OCI-M2 (cell line): ENCODE measurements around the gene CLSTN2.

Source experiments
- DNase-seq: peaks from one replicate; lab custom pipeline; 2025; ENCODE audit not compliant: unreplicated experiment; lab: John Stamatoyannopoulos, UW

CLSTN2 gene

GRCh38 chr3:140332131-140332530, 397.1 kb downstream of the CLSTN2 start:
- DNase-seq, result no peak

GRCh38 chr3:140334132-140334929, 399.3 kb downstream of the CLSTN2 start:
- no peak for DNase-seq

- no peak for DNase-seq
Observed at GRCh38 chr3:140336465-140336864, 401.5 kb downstream of the CLSTN2 start.

GRCh38 chr3:140338916-140339315, 403.9 kb downstream of the CLSTN2 start:
- DNase-seq, result no peak

- DNase-seq, result no peak
Observed at GRCh38 chr3:140341203-140341602, 406.2 kb downstream of the CLSTN2 start.

- DNase-seq, result no peak
Observed at GRCh38 chr3:140341817-140342403, 406.9 kb downstream of the CLSTN2 start.

- DNase-seq, result no peak
Observed at GRCh38 chr3:140342668-140343067, 407.7 kb downstream of the CLSTN2 start.

- DNase-seq, result no peak
Observed at GRCh38 chr3:140343211-140344081, 408.5 kb downstream of the CLSTN2 start.

GRCh38 chr3:140344082-140344454, 409.1 kb downstream of the CLSTN2 start:
- no peak for DNase-seq

- no peak for DNase-seq
Observed at GRCh38 chr3:140344601-140345205, 409.7 kb downstream of the CLSTN2 start.

GRCh38 chr3:140347151-140347550, 412.2 kb downstream of the CLSTN2 start:
- DNase-seq, result no peak

- DNase-seq, result no peak
Observed at GRCh38 chr3:140349938-140350337, 415.0 kb downstream of the CLSTN2 start.

GRCh38 chr3:140351466-140351865, 416.5 kb downstream of the CLSTN2 start:
- no peak for DNase-seq

GRCh38 chr3:140355481-140355880, 420.5 kb downstream of the CLSTN2 start:
- no peak for DNase-seq

- no peak for DNase-seq
Observed at GRCh38 chr3:140358686-140359085, 423.7 kb downstream of the CLSTN2 start.

GRCh38 chr3:140359233-140359995, 424.4 kb downstream of the CLSTN2 start:
- no peak for DNase-seq

- DNase-seq, result no peak
Observed at GRCh38 chr3:140360332-140360731, 425.3 kb downstream of the CLSTN2 start.

- DNase-seq, result no peak
Observed at GRCh38 chr3:140363801-140364200, 428.8 kb downstream of the CLSTN2 start.

GRCh38 chr3:140365872-140366697, 431.1 kb downstream of the CLSTN2 start:
- no peak for DNase-seq
